ENCODE measurements around the gene PAPLN.

GRCh38 chr14:73232984-73233383, 4.3 kb upstream of the PAPLN start:
- no peak for TF ChIP-seq CTCF (CRISPR knock-in tag; IDR thresholded peaks at IDR 0.05)
- no peak for TF ChIP-seq ZZZ3 (CRISPR knock-in tag; IDR thresholded peaks at IDR 0.05; ENCODE audit: borderline replicate concordance)
- TF ChIP-seq ZMAT5 (CRISPR knock-in tag; IDR thresholded peaks at IDR 0.05; ENCODE audit: borderline replicate concordance, low read depth) = no peak
- TF ChIP-seq SP1 (IDR thresholded peaks at IDR 0.05) = no peak
- TF ChIP-seq SP1 (CRISPR knock-in tag; IDR thresholded peaks at IDR 0.05) = no peak
- TF ChIP-seq NR3C1 (CRISPR knock-in tag; IDR thresholded peaks at IDR 0.05) = no peak
- no peak for TF ChIP-seq TEAD2 (CRISPR knock-in tag; IDR thresholded peaks at IDR 0.05)
- TF ChIP-seq EZH2 (conservative IDR thresholded peaks at IDR 0.05; ENCODE audit: low read depth, low read length) = no peak
- no peak for TF ChIP-seq GABPA (IDR thresholded peaks at IDR 0.05; ENCODE audit: low read depth, low read length)
- no peak for TF ChIP-seq GABPA (CRISPR knock-in tag; IDR thresholded peaks at IDR 0.05; ENCODE audit: low read depth)
- TF ChIP-seq HDAC2 (CRISPR knock-in tag; IDR thresholded peaks at IDR 0.05) = no peak
- TF ChIP-seq YY1 (IDR thresholded peaks at IDR 0.05; ENCODE audit: insufficient read depth, insufficient replicate concordance, low read depth, low read length) = no peak
- TF ChIP-seq ZNF280D (CRISPR knock-in tag; IDR thresholded peaks at IDR 0.05) = no peak
- no peak for TF ChIP-seq HNF4A (CRISPR knock-in tag; IDR thresholded peaks at IDR 0.05)
